GM10266 (cell line): Measurements from ENCODE around the gene INAVA.

ENCODE experiments used
- DNase-seq: peaks from one replicate; pipeline ENCODE4 v3.0.0; 2012; ENCODE audit errors: extremely low spot score
- CTCF ChIP-seq: IDR thresholded peaks from 2 replicates; pipeline ENCODE4 v1.5.1; 2012; ENCODE audit warnings: mild to moderate bottlenecking, low read depth; ENCODE audit not compliant: control insufficient read depth, insufficient read depth; ENCODE audit errors: missing control alignments

INAVA gene

GRCh38 chr1:200938955-200939354, 44.3 kb downstream of the INAVA start:
- TF ChIP-seq CTCF: no peak
- no peak for DNase-seq

GRCh38 chr1:200945111-200945510, 50.4 kb downstream of the INAVA start:
- DNase-seq: no peak
- no peak for TF ChIP-seq CTCF

- no peak for DNase-seq
- TF ChIP-seq CTCF: no peak
Observed at GRCh38 chr1:200947059-200947566, 52.4 kb downstream of the INAVA start.

DNA sequence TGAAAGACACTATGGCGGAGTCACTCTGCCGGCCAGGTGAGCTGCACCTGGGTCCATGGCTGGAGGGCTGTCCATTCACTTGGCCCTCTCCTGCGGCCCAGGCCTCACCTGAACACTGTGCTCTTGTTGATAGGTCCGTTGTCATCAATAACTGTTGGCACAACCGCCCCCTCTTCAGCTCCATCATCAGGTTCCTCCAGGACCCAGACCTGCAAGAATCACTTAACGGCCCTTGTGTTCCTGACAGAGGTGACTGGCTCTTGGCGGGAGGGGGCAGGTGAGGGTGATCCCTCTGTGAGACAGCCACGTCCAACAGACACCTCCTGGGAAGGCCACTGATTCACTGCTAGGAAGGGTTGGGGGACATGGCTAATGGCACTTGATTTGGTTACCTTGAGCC, 54.9 kb downstream of the INAVA start:
- TF ChIP-seq CTCF: no peak
- no peak for DNase-seq

DNA sequence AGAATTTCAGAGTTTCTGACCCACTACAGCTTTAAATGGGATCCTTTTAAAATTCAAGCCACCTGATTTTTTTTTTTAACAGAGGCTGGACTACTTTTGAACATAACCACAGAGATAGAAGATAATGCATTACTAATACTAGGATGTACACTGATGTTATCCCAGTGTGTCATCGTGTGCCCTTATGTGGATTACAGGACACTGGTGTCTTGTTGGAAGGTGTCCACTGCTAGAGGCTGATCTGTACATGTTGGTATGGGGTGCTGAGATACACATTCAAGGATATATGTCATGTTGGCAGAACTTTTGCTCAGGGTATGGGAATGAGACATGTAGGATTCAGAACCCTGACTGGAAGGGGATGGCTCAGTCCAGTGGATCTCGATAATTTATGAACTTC, 56.3 kb downstream of the INAVA start:
- DNase-seq: no peak
- no peak for TF ChIP-seq CTCF

GRCh38 chr1:200954434-200954833, 59.7 kb downstream of the INAVA start:
- no peak for DNase-seq
- TF ChIP-seq CTCF: no peak

DNA sequence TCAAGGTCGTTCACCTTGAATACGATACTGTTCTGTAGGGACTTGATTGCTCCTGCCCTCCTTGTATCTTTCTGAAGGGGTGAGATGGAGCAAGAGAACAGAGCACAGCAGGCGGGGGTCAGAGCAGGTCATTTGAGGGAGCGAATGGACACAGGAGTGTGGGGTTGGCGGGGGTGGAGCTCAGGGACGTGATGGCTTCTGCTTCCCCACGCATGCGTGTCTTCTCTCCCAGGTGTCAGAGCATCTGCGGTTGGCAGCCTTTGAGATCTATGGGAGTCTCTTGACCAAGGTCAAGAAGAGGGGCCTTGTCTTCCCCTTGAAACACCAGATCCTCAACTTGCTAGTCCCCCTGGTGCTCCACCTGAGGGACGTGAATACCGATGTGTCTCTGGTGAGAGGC, 63.9 kb downstream of the INAVA start:
- TF ChIP-seq CTCF: no peak
- no peak for DNase-seq
